HL-60 (cell line): ENCODE results near the gene MAP7D2.

Experiments used
- DNase-seq, 2 experiments: peaks; one replicate each; pipeline ENCODE4 v3.0.0-alpha.2; 2010 to 2020; ENCODE audit warnings: low read depth in 1 of 2, low spot score in 1 of 2
- H3K27ac ChIP-seq: fragments of 250-450 bp; sonication (Bioruptor Pico); replicated peaks from 2 replicates; pipeline ENCODE4 v1.5.1; 2020; ENCODE audit warnings: mild to moderate bottlenecking, moderate library complexity
- H3K27me3 ChIP-seq: fragments of 250-450 bp; sonication (Bioruptor Pico); 2 replicates; pipeline ENCODE4 v1.5.1; 2021; ENCODE audit warnings: mild to moderate bottlenecking, moderate library complexity; ENCODE audit not compliant: insufficient read depth, poor library complexity, severe bottlenecking
- H3K4me3 ChIP-seq: replicated peaks from 2 replicates; pipeline ENCODE4 v1.5.1; 2011; ENCODE audit warnings: mild to moderate bottlenecking, control low read depth, low read length; ENCODE audit not compliant: insufficient read depth
- CTCF ChIP-seq: IDR thresholded peaks from one replicate; pipeline ENCODE4 v1.5.1; 2011; ENCODE audit warnings: low read length, control low read depth, inconsistent platforms; ENCODE audit not compliant: insufficient read depth
- GABPA ChIP-seq: IDR thresholded peaks from 2 replicates; pipeline ENCODE4 v1.6.1; 2012; ENCODE audit warnings: low read depth
- POLR2AphosphoS5 ChIP-seq: IDR thresholded peaks from 2 replicates; pipeline ENCODE4 v1.6.1; 2012; ENCODE audit warnings: low read depth
- REST ChIP-seq: IDR thresholded peaks from 2 replicates; pipeline ENCODE4 v1.6.1; 2012; ENCODE audit warnings: low read depth; ENCODE audit not compliant: insufficient replicate concordance
- SPI1 ChIP-seq: IDR thresholded peaks from 2 replicates; pipeline ENCODE4 v1.6.1; 2012; ENCODE audit warnings: low read depth, mild to moderate bottlenecking, borderline replicate concordance

MAP7D2 gene

GRCh38 chrX:20011608-20012007 is 105.1 kb downstream of the MAP7D2 start:
- TF ChIP-seq POLR2AphosphoS5 (no peak), REST (no peak), CTCF (no peak), SPI1 (no peak), GABPA (no peak)
- Histone ChIP-seq H3K27me3 (no peaks in the 10 kb centered on the region), H3K4me3 (no peak overlapping the region), H3K27ac (no peak overlapping the region)
- no peak for DNase-seq

GRCh38 chrX:20007962-20008622 is 108.6 kb downstream of the MAP7D2 start:
- TF ChIP-seq REST (no peak), POLR2AphosphoS5 (no peak), CTCF (no peak), SPI1 (no peak), GABPA (no peak)
- DNase-seq = no peak
- H3K27ac ChIP-seq = no peak overlapping the region
- H3K4me3 ChIP-seq = no peak overlapping the region
- H3K27me3 ChIP-seq = no peaks in the 10 kb centered on the region

- DNase-seq = no peak
- H3K27me3 ChIP-seq = no peaks in the 10 kb centered on the region
- TF ChIP-seq CTCF (no peak), REST (no peak), POLR2AphosphoS5 (no peak), GABPA (no peak), SPI1 (no peak)
- no peak overlapping the region for H3K4me3 ChIP-seq
- no peak overlapping the region for H3K27ac ChIP-seq
Observed at GRCh38 chrX:20005883-20006282, 110.8 kb downstream of the MAP7D2 start.
